ENCODE data around the gene CCR3.

DNA sequence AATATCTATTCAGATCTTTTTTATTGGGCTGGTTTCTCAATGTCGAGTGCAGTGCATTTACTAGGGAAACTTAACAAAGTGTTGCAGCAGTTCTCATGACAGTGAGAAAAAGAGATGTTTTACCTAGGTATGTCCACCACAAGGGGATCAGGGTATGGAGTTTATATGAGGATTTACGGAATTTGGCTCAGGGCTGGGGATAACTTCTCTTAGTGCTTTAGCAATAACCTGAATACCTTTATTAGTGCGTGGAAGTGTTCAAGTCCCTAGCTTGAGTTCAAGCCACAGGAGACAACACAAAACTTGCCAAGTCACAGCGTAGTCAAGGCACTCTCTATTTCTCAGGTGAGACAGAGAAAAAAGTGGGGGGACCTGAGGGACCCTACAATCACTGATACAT lies 3.9 kb upstream of the CCR3 start:
- TF ChIP-seq, protein P1, sequence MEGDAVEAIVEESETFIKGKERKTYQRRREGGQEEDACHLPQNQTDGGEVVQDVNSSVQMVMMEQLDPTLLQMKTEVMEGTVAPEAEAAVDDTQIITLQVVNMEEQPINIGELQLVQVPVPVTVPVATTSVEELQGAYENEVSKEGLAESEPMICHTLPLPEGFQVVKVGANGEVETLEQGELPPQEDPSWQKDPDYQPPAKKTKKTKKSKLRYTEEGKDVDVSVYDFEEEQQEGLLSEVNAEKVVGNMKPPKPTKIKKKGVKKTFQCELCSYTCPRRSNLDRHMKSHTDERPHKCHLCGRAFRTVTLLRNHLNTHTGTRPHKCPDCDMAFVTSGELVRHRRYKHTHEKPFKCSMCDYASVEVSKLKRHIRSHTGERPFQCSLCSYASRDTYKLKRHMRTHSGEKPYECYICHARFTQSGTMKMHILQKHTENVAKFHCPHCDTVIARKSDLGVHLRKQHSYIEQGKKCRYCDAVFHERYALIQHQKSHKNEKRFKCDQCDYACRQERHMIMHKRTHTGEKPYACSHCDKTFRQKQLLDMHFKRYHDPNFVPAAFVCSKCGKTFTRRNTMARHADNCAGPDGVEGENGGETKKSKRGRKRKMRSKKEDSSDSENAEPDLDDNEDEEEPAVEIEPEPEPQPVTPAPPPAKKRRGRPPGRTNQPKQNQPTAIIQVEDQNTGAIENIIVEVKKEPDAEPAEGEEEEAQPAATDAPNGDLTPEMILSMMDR (conservative IDR thresholded peaks at IDR 0.05; ENCODE audit: low read depth, low read length), result no peak
- TF ChIP-seq EZH2 (IDR thresholded peaks at IDR 0.05; ENCODE audit: borderline replicate concordance, low read depth, low read length, poor library complexity, severe bottlenecking), result no peak

All from A673 (cell line).